Tibial nerve (tissue), 3 donors: ENCODE measurements around the gene KLHL30.

ENCODE experiments used
- CTCF ChIP-seq, 5 experiments: fragments of 200-600 bp in 3 of 5; fragments of 450-650 bp in 2 of 5; sonication (generic) in 3 of 5; IDR thresholded peaks; one replicate each; pipeline ENCODE4 v1.5.1; 2016 to 2019; ENCODE audit warnings: antibody characterized with exemption in 5 of 5, mild to moderate bottlenecking in 3 of 5, moderate library complexity in 2 of 5
- POLR2A ChIP-seq, 2 donors: fragments of 450-650 bp; IDR thresholded peaks; one replicate each; pipeline ENCODE4 v1.6.1; 2017; ENCODE audit warnings: antibody characterized with exemption in 2 of 2, mild to moderate bottlenecking in 2 of 2, moderate library complexity in 2 of 2

- no peak for TF ChIP-seq CTCF (IDR thresholded peaks at IDR 0.05)
- no peak for TF ChIP-seq POLR2A (IDR thresholded peaks at IDR 0.05)
Measured at GRCh38 chr2:238120463-238121298, 17.8 kb upstream of the KLHL30 start.
